ENCODE measurements around the gene CCDC18.
"Not testable (repeated sequence)": the region's sequence is repeated elsewhere in the genome, so short reads cannot be mapped to it uniquely, and the experiment has no call there.

CCDC18 gene

DNA sequence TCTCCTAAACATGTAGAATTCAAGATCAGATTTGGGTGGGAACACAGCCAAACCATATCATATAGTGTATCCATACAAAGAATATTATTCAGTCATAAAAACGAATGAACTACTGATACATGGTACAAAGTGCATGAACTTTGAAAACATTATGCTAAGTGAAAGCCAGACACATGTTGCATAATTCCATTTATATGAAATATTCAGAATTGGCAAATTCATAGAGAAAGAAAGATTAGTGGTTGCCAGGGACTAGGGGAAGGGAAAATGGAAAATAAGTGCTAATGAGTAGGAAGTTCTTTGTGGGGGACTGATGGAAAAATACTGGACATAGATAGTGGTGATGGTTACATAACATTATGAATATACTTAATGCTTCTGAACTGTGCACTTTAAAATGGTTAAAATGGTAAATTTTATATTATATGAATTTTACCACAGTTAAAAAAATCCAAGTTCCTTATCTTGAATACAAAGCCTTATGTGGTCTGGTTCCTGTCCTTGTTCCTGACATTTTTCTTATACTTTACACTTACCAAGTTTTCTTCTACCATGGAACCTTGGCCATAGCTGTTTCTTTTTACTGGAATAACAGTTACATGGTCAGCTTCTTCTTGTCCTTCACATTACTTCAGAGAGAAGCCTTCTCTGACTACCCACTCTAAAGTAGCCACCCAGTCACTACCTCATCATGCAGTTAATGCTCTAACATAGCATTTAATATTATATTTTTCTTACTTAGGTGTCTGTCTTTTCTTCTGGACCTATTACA, 64.0 kb downstream of the CCDC18 start:
- no peak for DNase-seq

GRCh38 chr1:93251966-93252365, 71.4 kb downstream of the CCDC18 start:
- DNase-seq: no peak

DNA sequence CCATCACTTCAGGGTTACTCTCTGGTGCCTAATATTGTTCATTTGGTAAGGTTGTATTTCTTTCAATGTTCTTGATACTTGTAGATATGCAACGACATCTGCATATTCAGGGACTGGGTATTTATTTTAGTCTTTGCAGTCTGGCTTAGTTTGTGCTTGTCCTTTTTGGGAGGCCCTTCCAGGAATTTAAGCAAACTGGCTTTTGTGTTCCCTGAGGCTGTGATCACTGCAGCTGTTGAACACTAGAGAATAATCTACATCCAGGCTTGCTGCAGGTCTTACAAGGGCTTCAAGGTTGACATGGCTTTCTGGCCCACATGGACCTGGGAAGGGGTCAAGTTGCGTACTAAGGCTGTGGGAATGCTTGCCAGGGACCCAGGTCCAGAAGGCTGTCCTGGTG, 72.1 kb downstream of the CCDC18 start:
- no peak for DNase-seq

DNA sequence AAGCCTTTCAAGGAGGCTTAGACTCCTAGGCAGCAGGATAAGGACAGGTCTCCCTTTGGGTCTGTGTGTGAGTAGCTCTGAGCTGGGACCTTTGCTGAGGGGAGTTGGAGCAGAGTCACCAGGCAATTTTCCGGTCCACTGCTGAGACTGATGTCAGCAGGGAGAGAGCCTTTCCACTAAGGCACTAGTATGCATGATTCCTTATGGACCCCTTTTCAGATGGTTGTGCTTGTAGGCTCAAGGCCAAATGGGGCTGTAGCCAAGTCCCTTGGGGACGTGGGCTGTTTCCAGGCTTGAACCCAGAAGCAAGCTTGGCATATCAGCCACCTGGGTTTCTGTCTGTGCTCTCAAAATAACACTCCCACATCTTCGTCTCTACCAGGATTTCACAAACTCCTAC, 73.0 kb downstream of the CCDC18 start:
- no peak for DNase-seq

DNA sequence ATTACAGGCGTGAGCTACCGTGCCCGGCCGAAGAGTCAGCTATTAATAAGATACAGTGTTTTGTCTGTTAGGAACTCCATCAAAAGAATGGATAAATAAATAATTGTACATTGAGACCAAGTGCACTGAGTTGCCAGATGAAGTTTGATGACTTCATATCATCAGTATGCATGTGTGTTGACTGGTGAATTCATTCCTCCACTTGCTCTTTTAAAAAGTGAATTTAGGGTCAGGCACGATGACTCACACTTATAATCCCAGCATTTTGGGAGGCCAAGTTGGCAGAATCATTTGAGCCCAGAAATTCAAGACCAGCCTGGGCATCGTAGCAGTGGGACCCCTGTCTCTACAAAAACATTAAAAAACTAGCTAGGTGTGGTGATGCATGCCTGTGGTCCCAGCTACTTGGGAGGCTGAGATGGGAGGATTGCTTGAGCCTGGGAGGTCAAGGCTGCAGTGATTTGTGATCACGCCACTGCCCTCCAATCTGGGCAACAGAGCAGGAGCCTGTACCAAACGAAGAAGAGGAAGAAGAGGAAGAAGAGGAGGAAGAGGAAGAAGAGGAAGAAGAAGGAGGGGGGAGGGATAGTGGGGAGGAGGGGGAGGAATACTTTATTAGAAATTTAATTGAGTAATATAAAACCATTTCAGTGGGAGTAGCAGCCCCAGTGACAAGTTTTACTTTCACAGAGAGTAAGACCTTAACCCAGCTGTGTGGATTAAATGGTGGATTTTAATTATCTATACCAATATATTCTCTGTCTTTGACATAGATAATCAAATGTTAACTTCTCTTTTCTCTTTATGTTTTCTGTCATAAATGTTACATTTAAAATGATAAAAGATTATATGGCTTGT, 74.9 kb downstream of the CCDC18 start:
- no peak for DNase-seq

DNA sequence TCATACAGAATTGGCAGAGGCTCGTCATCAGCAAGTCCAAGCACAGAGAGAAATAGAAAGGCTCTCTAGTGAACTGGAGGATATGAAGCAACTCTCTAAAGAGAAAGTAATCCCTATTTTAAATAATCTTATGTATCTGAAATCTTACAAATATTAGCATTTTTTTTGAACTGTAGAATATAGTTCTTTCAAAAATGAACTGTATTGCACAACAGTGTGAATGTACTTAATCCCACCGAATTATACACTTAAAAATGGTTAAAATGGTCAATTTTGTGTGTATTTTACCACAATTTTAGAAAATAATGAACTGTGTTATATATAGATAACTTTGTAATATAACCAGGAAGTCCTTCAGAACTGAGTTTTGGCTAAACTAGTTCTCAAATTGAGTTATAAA, 75.9 kb downstream of the CCDC18 start:
- no peak for DNase-seq

DNA sequence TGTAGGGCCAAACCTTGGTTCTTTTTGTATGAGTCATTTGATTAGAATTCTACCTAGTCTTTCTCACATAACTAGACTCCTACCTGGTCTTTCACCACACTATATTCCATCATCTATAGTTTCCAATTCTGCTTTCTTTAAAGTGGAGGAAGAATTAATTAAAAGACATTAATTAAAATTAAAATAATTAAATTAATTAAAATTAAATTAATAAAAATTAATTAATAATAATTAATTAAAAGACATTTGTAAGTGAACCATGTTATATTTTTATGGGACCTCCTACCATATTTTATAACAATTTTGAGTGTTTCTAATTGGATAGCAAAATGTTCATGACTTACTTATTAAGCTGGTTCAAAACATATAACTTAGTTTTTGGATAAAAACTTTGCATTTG, 77.4 kb downstream of the CCDC18 start:
- DNase-seq: no peak

DNA sequence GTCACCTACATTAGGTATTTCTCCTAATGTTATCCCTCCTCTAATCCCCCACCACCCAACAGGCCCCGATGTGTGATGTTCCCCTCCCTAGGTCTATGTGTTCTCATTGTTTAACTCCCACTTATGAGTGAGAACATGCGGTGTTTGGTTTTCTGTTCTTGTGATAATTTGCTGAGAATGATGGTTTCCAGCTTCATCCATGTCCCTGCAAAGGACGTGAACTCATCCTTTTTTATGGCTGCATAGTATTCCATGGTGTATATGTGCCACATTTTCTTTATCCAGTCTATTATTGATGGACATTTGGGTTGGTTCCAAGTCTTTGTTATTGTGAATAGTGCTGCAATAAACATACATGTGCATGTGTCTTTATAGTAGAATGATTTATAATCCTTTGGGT, 80.2 kb downstream of the CCDC18 start:
- DNase-seq: not testable (repeated sequence)

DNA sequence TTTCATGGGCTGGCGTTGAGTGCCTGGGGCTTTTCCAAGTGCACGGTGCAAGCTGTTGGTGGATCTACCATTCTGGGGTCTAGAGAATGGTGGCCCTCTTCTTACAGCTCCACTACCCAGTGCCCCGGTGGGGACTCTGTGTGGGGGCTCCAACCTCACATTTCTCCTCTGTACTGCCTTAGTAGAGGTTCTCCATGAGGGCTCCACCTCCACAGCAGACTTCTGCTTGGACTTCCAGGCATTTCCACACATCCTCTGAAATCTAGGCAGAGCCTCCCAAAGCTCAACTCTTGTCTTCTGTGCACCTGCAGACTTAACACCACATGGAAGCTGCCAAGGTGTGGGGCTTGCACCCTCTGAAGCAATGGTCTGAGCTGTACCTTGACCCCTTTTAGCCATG, 82.1 kb downstream of the CCDC18 start:
- no peak for DNase-seq

DNA sequence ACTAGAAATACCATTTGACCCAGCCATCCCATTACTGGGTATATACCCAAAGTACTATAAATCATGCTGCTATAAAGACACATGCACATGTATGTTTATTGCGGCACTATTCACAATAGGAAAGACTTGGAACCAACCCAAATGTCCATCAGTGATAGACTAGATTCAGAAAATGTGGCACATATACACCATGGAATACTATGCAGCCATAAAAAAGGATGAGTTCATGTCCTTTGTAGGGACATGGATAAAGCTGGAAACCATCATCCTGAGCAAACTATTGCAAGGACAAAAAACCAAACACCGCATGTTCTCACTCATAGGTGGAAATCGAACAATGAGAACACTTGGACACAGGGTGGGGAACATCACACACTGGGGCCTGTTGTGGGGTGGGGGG, 88.4 kb downstream of the CCDC18 start:
- DNase-seq: not testable (repeated sequence)

DNA sequence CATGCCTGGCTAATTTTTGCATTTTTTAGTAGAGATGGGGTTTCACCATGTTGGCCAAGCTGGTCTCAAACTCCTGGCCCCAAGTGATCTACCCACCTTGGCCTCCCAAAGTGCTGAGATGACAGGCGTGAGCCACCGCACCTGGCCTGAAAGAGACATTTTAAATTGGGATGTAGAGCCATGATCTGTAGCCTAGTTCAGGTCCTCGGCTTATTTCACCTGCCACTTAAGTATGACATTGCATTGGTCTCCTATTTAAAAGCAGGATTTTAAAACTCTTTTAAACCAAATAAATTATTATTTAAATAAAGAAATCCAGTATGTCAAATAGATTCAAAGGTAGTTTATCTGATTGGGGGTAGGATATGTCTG, 94.7 kb downstream of the CCDC18 start:
- not testable (repeated sequence) for DNase-seq

DNA sequence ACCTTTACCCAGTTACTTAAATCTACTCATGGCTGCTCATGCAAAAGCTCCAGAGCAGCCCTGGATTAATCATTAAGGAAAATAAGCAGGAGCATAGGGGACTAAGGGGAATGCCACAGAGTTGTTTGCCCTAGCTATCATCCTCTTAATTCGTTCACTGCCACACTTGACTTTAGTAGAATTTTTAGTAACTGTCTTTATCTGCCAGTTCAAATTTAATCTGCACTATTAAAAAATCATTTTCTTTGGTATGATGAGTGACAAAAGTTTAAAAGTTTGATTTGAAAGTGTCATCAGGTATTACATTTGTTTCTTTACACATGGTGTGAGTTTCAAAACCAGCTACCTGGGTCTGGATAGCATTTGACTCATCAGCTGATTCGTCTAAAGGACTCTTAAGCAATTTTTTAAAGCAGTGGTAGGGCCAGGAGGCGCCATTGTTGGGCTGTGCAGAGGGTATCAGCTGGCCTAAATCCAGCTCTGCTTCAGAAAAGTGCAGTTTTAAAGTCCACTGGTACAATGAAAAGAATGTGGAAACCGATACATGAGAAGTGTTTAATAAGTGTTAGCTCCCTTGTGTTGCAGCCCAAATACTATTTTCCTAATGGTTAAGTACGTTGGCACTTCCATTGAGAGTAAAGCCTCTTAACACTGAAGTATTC, 95.2 kb downstream of the CCDC18 start:
- peak; percentile 34 for DNase-seq

DNA sequence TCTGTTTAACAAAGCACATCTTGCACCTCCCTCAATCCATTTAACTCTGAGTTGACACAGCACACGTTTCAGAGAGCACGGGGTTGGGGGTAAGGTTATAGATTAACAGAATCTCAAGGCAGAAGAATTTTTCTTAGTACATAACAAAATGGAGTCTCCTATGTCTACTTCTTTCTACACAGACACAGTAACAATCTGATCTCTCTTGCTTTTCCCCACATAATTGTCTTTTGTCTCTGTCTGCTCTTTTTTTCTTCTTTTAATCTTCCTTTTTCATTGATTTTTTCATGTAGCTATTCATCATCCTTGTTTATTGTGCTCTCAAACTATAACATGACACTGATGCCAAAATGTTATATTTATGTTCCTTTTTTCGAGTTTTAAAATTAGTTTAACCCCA, 97.0 kb downstream of the CCDC18 start:
- DNase-seq: not testable (repeated sequence)

GRCh38 chr1:93283496-93283895, 103.0 kb downstream of the CCDC18 start:
- no peak for DNase-seq

DNA sequence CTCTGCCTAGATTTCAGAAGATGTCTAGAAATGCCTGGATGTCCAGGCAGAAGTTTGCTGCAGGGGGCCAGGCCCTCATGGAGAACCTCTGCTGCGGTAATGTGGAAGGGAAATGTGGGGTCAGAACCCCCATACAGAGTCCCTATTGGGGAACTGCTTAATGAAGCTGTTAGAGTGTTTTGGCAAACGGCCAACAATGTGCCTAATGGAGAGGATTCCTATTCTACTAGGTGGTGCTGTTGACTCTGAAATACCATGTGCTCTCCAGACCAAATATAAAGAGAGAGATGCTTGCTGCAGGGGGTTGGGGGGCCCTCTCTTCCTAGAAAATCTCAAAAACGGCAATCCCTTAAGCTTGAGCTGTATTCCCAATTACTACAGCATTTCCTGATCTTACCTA, 108.0 kb downstream of the CCDC18 start:
- no peak for DNase-seq

- DNase-seq: no peak
Measured at GRCh38 chr1:93296555-93297154, 116.1 kb downstream of the CCDC18 start.

GRCh38 chr1:93301131-93301530, 120.6 kb downstream of the CCDC18 start:
- no peak for DNase-seq

DNA sequence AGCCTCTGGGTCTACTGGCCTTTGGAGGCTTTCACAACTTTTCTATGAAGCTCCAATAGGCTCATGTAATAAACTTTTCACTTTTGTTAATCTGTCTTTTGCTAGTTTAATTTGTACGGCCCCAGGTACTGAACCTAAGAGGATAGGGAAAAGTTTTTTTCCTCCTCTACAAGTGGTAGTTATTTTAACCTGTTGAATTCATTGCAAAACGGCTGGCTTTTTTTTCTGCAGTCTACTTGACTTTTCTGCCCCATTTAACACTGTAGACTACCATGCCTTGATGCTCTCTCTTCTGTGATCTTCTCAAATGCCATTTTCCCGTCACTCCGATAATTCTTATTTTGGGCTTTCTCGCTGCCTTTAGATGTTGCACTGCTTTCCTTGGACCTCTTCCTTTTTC, 121.6 kb downstream of the CCDC18 start:
- DNase-seq: no peak

DNA sequence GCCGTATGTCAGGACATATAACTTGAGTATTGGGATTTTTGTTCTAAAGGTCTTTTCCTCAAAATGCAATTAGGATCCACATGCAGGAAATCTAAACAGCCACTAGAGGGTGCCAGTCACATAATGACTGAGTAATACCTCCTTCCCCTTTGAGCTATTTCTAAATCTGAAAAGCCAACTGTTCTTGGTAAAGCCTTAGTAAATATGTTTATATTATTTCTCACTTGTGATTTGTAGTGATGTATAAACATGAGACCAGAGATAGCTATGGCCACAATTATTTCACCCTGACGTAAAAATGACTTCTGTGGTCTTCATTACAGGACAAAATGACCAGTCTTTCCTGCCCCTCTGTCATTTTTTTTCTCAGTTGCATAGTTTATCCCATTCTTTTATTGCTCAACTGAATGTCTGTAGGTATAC, 124.2 kb downstream of the CCDC18 start:
- peak; percentile 62 for DNase-seq

GRCh38 chr1:93306920-93307319, 126.4 kb downstream of the CCDC18 start:
- DNase-seq: no peak

GRCh38 chr1:93313026-93313425, 132.5 kb downstream of the CCDC18 start:
- DNase-seq: no peak

- no peak for DNase-seq
Measured at GRCh38 chr1:93317207-93317606, 136.7 kb downstream of the CCDC18 start.

DNA sequence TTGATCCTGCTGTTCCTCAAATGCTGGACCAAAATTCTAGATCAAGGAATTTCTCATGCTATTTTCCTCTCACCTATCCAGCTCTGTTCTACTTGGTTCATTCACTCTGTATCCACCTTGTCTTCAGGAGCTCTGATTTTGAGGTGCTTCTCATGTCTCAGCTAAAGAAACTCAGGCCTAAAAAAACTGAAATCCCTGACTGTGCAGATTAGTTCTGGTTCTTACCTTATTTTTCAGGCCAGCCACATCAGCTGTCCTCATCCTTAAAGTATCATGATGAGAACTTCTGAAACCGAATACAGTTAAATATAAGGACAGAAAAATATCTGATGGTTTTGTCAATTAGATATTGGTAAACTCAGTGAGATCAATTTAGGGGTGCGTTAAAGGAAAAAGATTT, 137.4 kb downstream of the CCDC18 start:
- DNase-seq: no peak
